IMR-90 (cell line): ENCODE data around the gene LAMTOR1. TPM values are rescaled to one million over a fixed set of nuclear protein-coding genes. Genes with fewer than 3 reads are reported as not detected.

Experiments used
- ATAC-seq: fragments of 200-7000 bp; cut with Tn5 transposase; 2 replicates; pipeline ENCODE4 v1.9.1; 2020; ENCODE audit warnings: low read depth, mild to moderate bottlenecking, moderate library complexity
- BruUV-seq: library from RNA; stranded (reverse); fragments of 400-500 nt; replicated peaks from 2 replicates; lab custom pipeline; 2021; lab: Mats Ljungman, UMichigan
- CTCF ChIA-PET: fragments of 300-600 bp; formaldehyde crosslinking; extraction: SDS; loops from one replicate; lab custom pipeline; 2021; ENCODE audit warnings: antibody characterized with exemption; lab: Yijun Ruan, JAX
- POLR2A ChIA-PET: fragments of 300-600 bp; sonication (Branson Sonifier 250); formaldehyde crosslinking; loops from one replicate; lab custom pipeline; 2022; ENCODE audit warnings: antibody characterized with exemption; ENCODE audit not compliant: unreplicated experiment; lab: Charles Lee
- DNase-seq: peaks from one replicate; pipeline ENCODE4 v3.0.0; 2013
- H2AFZ ChIP-seq: replicated peaks from 2 replicates; pipeline ENCODE3; 2013; ENCODE audit warnings: low read length, mild to moderate bottlenecking; ENCODE audit not compliant: poor library complexity
- H2AK5ac ChIP-seq: 2 replicates; pipeline ENCODE4 v1.6.1; 2013; ENCODE audit warnings: low read depth, low read length, inconsistent platforms
- H2AK9ac ChIP-seq: replicated peaks from 2 replicates; pipeline ENCODE3; 2013; ENCODE audit warnings: mild to moderate bottlenecking, low read depth, low read length, moderate library complexity; ENCODE audit not compliant: poor library complexity
- H2BK120ac ChIP-seq: 2 replicates; pipeline ENCODE4 v1.6.1; 2013; ENCODE audit warnings: low read depth, low read length, inconsistent platforms
- H2BK15ac ChIP-seq: 3 replicates; pipeline ENCODE4 v1.6.1; 2013; ENCODE audit warnings: low read depth, low read length, inconsistent platforms
- H2BK20ac ChIP-seq: 2 replicates; pipeline ENCODE4 v1.6.1; 2013; ENCODE audit warnings: low read depth, mild to moderate bottlenecking, inconsistent platforms, low read length, moderate library complexity
- H2BK5ac ChIP-seq: 2 replicates; pipeline ENCODE4 v1.6.1; 2013; ENCODE audit warnings: mild to moderate bottlenecking, low read depth, low read length, inconsistent platforms; ENCODE audit not compliant: poor library complexity, severe bottlenecking
- H3K14ac ChIP-seq: replicated peaks from 2 replicates; pipeline ENCODE4 v1.6.1; 2013; ENCODE audit warnings: low read depth, low read length, inconsistent platforms
- H3K18ac ChIP-seq: 2 replicates; pipeline ENCODE4 v1.6.1; 2013; ENCODE audit warnings: low read depth, low read length, control low read depth
- H3K23ac ChIP-seq: 2 replicates; pipeline ENCODE4 v1.6.1; 2013; ENCODE audit warnings: low read depth, low read length, inconsistent platforms
- H3K27ac ChIP-seq: 2 replicates; pipeline ENCODE4 v1.5.1; 2013; ENCODE audit warnings: mild to moderate bottlenecking, control low read depth, low read length; ENCODE audit not compliant: insufficient read depth
- H3K27me3 ChIP-seq: 2 replicates; pipeline ENCODE4 v1.6.1; 2013; ENCODE audit warnings: low read length; ENCODE audit not compliant: control insufficient read depth, insufficient read depth
- H3K36me3 ChIP-seq: 2 replicates; pipeline ENCODE4 v1.6.1; 2013; ENCODE audit warnings: low read length, mixed read lengths; ENCODE audit not compliant: control insufficient read depth, insufficient read depth
- H3K4ac ChIP-seq: 2 replicates; pipeline ENCODE4 v1.6.1; 2013; ENCODE audit warnings: low read depth, low read length, inconsistent platforms
- H3K4me1 ChIP-seq: 2 replicates; pipeline ENCODE4 v1.6.1; 2013; ENCODE audit warnings: low read length, mixed read lengths; ENCODE audit not compliant: control insufficient read depth, insufficient read depth
- H3K4me2 ChIP-seq: 2 replicates; pipeline ENCODE4 v1.6.1; 2013; ENCODE audit warnings: low read depth, mild to moderate bottlenecking, control low read depth, low read length, moderate library complexity
- H3K4me3 ChIP-seq: 2 replicates; pipeline ENCODE4 v1.5.1; 2013; ENCODE audit warnings: low read depth, mild to moderate bottlenecking, control low read depth, low read length, moderate library complexity; ENCODE audit not compliant: insufficient read depth
- H3K56ac ChIP-seq: 2 replicates; pipeline ENCODE4 v1.6.1; 2013; ENCODE audit warnings: low read length, inconsistent platforms; ENCODE audit not compliant: insufficient read depth; ENCODE audit errors: extremely low read depth
- H3K79me1 ChIP-seq, 2 experiments: 2 replicates each; pipeline ENCODE4 v1.6.1; 2013; ENCODE audit warnings: low read length in 2 of 2, inconsistent platforms in 1 of 2, low read depth in 1 of 2
- H3K9ac ChIP-seq: 2 replicates; pipeline ENCODE4 v1.6.1; 2013; ENCODE audit warnings: low read depth, low read length, control low read depth
- H3K9me1 ChIP-seq: 2 replicates; pipeline ENCODE4 v1.6.1; 2013; ENCODE audit warnings: low read length, inconsistent platforms; ENCODE audit not compliant: insufficient read depth
- H3K9me3 ChIP-seq: 2 replicates; pipeline ENCODE4 v1.6.1; 2013; ENCODE audit warnings: low read length; ENCODE audit not compliant: control insufficient read depth, insufficient read depth
- H4K20me1 ChIP-seq: 2 replicates; pipeline ENCODE4 v1.6.1; 2013; ENCODE audit warnings: low read length, inconsistent platforms; ENCODE audit not compliant: insufficient read depth
- H4K5ac ChIP-seq: 2 replicates; pipeline ENCODE4 v1.6.1; 2013; ENCODE audit warnings: mild to moderate bottlenecking, low read depth, low read length, control low read depth
- H4K8ac ChIP-seq, 2 experiments: 2 replicates each; pipeline ENCODE4 v1.6.1; 2013; ENCODE audit warnings: low read depth in 2 of 2, low read length in 2 of 2, control low read depth in 1 of 2, inconsistent platforms in 1 of 2
- H4K91ac ChIP-seq: 2 replicates; pipeline ENCODE4 v1.6.1; 2013; ENCODE audit warnings: low read depth, low read length, inconsistent platforms; ENCODE audit not compliant: insufficient read depth
- BHLHE40 ChIP-seq: fragments of 150-350 bp; IDR thresholded peaks from 2 replicates; pipeline ENCODE4 v1.6.1; 2016; ENCODE audit warnings: mild to moderate bottlenecking, low read depth, low read length
- CEBPB ChIP-seq: IDR thresholded peaks from 2 replicates; pipeline ENCODE4 v1.6.1; 2012; ENCODE audit warnings: low read depth, low read length, improper control_type of control experiment
- CHD1 ChIP-seq: IDR thresholded peaks from 2 replicates; pipeline ENCODE4 v1.6.1; 2012; ENCODE audit warnings: low read depth, low read length, improper control_type of control experiment
- FOS ChIP-seq: fragments of 150-350 bp; IDR thresholded peaks from 2 replicates; pipeline ENCODE4 v1.6.1; 2016; ENCODE audit warnings: low read depth, low read length
- MAFK ChIP-seq: IDR thresholded peaks from 2 replicates; pipeline ENCODE4 v1.6.1; 2012; ENCODE audit warnings: low read depth, low read length, improper control_type of control experiment
- MAZ ChIP-seq: IDR thresholded peaks from 2 replicates; pipeline ENCODE4 v1.6.1; 2012; ENCODE audit warnings: low read depth, mild to moderate bottlenecking, low read length, improper control_type of control experiment, moderate library complexity, borderline replicate concordance
- MXI1 ChIP-seq: IDR thresholded peaks from 2 replicates; pipeline ENCODE4 v1.6.1; 2012; ENCODE audit warnings: low read depth, mild to moderate bottlenecking, low read length, moderate library complexity, borderline replicate concordance
- NFE2L2 ChIP-seq: fragments of 150-350 bp; IDR thresholded peaks from 2 replicates; pipeline ENCODE4 v1.6.1; 2016; ENCODE audit warnings: low read depth, mild to moderate bottlenecking, low read length
- RAD21 ChIP-seq: IDR thresholded peaks from 2 replicates; pipeline ENCODE4 v1.6.1; 2012; ENCODE audit warnings: low read length, improper control_type of control experiment
- RFX5 ChIP-seq: IDR thresholded peaks from 2 replicates; pipeline ENCODE4 v1.8.0; 2012; ENCODE audit warnings: low read depth, mild to moderate bottlenecking, low read length, moderate library complexity
- SMC3 ChIP-seq: fragments of 150-350 bp; IDR thresholded peaks from 2 replicates; pipeline ENCODE4 v1.6.1; 2016; ENCODE audit warnings: low read depth, mild to moderate bottlenecking, antibody characterized with exemption, low read length, moderate library complexity
- WGBS, 2 experiments: methylation state at CpG; one replicate each; pipeline versions ENCODE4 v1.1.5 to v1.1.7; 2013; ENCODE audit warnings: missing lambda C conversion rate in 2 of 2; ENCODE audit not compliant: insufficient read length in 1 of 2; ENCODE audit errors: extremely low coverage in 2 of 2; 5-methylcytosine and 5-hydroxymethylcytosine counted together
- dilution Hi-C: fragments of 300-500 bp; cut with HindIII; formaldehyde crosslinking; loops from one replicate; pipeline ENCODE4 v1.14.3; 2018; ENCODE audit warnings: low sequenced_read_pairs; ENCODE audit not compliant: unreplicated experiment
- in situ Hi-C: fragments of 300-500 bp; cut with MboI; formaldehyde crosslinking; loops from 3 replicates; pipeline ENCODE4 v1.14.3; 2019; ENCODE audit warnings: low sequenced_read_pairs, inconsistent platforms, mixed read lengths
- intact Hi-C: fragments of 100-400 bp; cut with micrococcal nuclease; formaldehyde crosslinking; loops from 2 replicates; pipeline ENCODE4 v1.10.0; 2022
- polyA plus RNA-seq, 3 experiments: library from polyadenylated mRNA; depleted of rRNA; stranded (reverse); fragments of >200 nt; gene quantifications; 2 replicates each; pipeline ENCODE4 v1.2.3, GENCODE V29; 2012; ENCODE audit warnings: low replicate concordance in 1 of 3
- total RNA-seq: library from RNA; depleted of rRNA; stranded (reverse); fragments of >200 nt; gene quantifications from 2 replicates; pipeline ENCODE4 v1.2.3, GENCODE V29; 2012
- TF ChIP-seq, protein P1 (sequence below): conservative IDR thresholded peaks from 2 replicates; pipeline ENCODE4 v1.5.1; 2012; ENCODE audit warnings: mild to moderate bottlenecking, low read depth, low read length, improper control_type of control experiment
- TF ChIP-seq, protein P2 (sequence below): fragments of 150-350 bp; IDR thresholded peaks from 2 replicates; pipeline ENCODE4 v1.6.1; 2016; ENCODE audit warnings: low read depth, mild to moderate bottlenecking, low read length, moderate library complexity, borderline replicate concordance
- TF ChIP-seq, protein P3 (sequence below): fragments of 150-350 bp; IDR thresholded peaks from 2 replicates; pipeline ENCODE4 v1.6.1; 2017; ENCODE audit warnings: mild to moderate bottlenecking, antibody characterized with exemption, low read length, low read depth

The LAMTOR1 gene
- total and polyA plus RNA-seq, 2 of the 4 experiments (the other 2 are of a cell fraction): 126 to 137 TPM

DNA sequence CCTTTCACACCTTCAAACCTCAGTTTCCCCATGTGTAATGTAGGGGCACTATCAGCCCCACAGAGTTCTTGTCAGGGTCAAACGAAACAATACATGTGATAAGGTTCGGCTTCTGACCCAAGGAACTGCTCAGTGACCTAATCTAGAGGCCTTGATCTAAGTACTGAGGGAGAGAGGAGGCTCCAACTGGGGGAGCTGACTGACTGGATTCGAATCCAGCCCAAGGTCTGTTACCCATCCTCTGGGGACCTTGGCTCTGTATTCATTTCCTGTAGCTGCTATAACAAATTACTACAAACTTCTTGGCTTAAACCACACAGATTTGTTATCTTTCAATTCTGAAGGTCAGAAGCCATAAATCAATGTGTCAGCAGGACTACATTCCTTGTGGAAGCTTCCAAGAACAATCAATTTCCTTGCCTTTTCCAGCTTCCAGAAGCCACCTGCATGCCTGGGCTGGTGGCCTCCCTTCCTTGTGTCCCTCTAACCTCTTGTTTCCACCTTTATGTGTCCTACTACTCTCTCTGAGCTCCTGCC is 20.1 kb upstream of the LAMTOR1 start:
- dilution Hi-C loops (no loop called here), intact Hi-C loops (no loop called here), in situ Hi-C loops (no loop called here)
- ATAC-seq (no peak), DNase-seq (no peak)
- no peak overlapping the region for H4K91ac ChIP-seq
- H3K27ac ChIP-seq: no peak overlapping the region
- H3K9me1 ChIP-seq: no peaks in the 10 kb centered on the region
- H3K36me3 ChIP-seq: no peaks in the 10 kb centered on the region
- no peaks in the 10 kb centered on the region for H3K4me1 ChIP-seq
- H2BK120ac ChIP-seq: no peak overlapping the region
- no peak overlapping the region for H3K4ac ChIP-seq
- H2BK20ac ChIP-seq: no peak overlapping the region
- H3K14ac ChIP-seq: no peak overlapping the region
- no peak overlapping the region for H3K18ac ChIP-seq
- no peak overlapping the region for H4K8ac ChIP-seq
- no peak overlapping the region for H3K4me2 ChIP-seq
- no peak overlapping the region for H3K9ac ChIP-seq
- no peak overlapping the region for H2AK5ac ChIP-seq
- no peaks in the 10 kb centered on the region for H4K20me1 ChIP-seq
- H3K27me3 ChIP-seq: peaks cover 2% of the 10 kb centered on the region; the same call in 1 of the 2 replicates
- no peak overlapping the region for H3K4me3 ChIP-seq
- no peak overlapping the region for H2AK9ac ChIP-seq
- no peaks in the 10 kb centered on the region for H3K79me1 ChIP-seq
- H2AFZ ChIP-seq: no peak overlapping the region
- no peak overlapping the region for H2BK15ac ChIP-seq
- WGBS, 2 experiments: no CpG with 5 or more reads among the region's 3 CpGs
- no peak overlapping the region for H3K23ac ChIP-seq
- H3K9me3 ChIP-seq: no peaks in the 10 kb centered on the region
- POLR2A ChIA-PET: no interaction called here
- no peak overlapping the region for H2BK5ac ChIP-seq
- no peak overlapping the region for H3K56ac ChIP-seq
- BruUV-seq: no TSS peak
- TF ChIP-seq, protein P1, sequence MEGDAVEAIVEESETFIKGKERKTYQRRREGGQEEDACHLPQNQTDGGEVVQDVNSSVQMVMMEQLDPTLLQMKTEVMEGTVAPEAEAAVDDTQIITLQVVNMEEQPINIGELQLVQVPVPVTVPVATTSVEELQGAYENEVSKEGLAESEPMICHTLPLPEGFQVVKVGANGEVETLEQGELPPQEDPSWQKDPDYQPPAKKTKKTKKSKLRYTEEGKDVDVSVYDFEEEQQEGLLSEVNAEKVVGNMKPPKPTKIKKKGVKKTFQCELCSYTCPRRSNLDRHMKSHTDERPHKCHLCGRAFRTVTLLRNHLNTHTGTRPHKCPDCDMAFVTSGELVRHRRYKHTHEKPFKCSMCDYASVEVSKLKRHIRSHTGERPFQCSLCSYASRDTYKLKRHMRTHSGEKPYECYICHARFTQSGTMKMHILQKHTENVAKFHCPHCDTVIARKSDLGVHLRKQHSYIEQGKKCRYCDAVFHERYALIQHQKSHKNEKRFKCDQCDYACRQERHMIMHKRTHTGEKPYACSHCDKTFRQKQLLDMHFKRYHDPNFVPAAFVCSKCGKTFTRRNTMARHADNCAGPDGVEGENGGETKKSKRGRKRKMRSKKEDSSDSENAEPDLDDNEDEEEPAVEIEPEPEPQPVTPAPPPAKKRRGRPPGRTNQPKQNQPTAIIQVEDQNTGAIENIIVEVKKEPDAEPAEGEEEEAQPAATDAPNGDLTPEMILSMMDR: no peak
- no peak for TF ChIP-seq MAFK
- TF ChIP-seq, protein P2, sequence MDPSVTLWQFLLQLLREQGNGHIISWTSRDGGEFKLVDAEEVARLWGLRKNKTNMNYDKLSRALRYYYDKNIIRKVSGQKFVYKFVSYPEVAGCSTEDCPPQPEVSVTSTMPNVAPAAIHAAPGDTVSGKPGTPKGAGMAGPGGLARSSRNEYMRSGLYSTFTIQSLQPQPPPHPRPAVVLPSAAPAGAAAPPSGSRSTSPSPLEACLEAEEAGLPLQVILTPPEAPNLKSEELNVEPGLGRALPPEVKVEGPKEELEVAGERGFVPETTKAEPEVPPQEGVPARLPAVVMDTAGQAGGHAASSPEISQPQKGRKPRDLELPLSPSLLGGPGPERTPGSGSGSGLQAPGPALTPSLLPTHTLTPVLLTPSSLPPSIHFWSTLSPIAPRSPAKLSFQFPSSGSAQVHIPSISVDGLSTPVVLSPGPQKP: no peak
- no peak for TF ChIP-seq RFX5
- no peak for TF ChIP-seq SMC3
- TF ChIP-seq NFE2L2: no peak
- TF ChIP-seq RAD21: no peak
- no peak for TF ChIP-seq MXI1
- no peak for TF ChIP-seq CHD1
- TF ChIP-seq MAZ: no peak
- TF ChIP-seq BHLHE40: no peak
- no peak for TF ChIP-seq FOS
- no peak for TF ChIP-seq CEBPB
- TF ChIP-seq, protein P3, sequence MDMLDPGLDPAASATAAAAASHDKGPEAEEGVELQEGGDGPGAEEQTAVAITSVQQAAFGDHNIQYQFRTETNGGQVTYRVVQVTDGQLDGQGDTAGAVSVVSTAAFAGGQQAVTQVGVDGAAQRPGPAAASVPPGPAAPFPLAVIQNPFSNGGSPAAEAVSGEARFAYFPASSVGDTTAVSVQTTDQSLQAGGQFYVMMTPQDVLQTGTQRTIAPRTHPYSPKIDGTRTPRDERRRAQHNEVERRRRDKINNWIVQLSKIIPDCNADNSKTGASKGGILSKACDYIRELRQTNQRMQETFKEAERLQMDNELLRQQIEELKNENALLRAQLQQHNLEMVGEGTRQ: no peak
- CTCF ChIA-PET: no interaction called here
- no peak overlapping the region for H4K5ac ChIP-seq
